B cell (primary cell): ENCODE measurements around the gene PSMC6. TPM values are rescaled to one million over a fixed set of nuclear protein-coding genes. Genes with fewer than 3 reads are reported as not detected.

Experiments
- ATAC-seq: fragments of 200-7000 bp; cut with Tn5 transposase; one replicate; pipeline ENCODE4 v1.10.0; 2021; ENCODE audit warnings: low read depth, mild to moderate bottlenecking, moderate number of reproducible peaks, moderate library complexity
- CTCF ChIA-PET: fragments of 350-600 bp; sonication (Branson Sonifier 250); formaldehyde crosslinking; loops from one replicate; lab custom pipeline; 2021; ENCODE audit warnings: antibody characterized with exemption, inconsistent platforms; lab: Charles Lee
- POLR2A ChIA-PET: fragments of 350-600 bp; sonication (Branson Sonifier 250); formaldehyde crosslinking; loops from one replicate; lab custom pipeline; 2021; ENCODE audit warnings: antibody characterized with exemption; lab: Charles Lee
- DNase-seq: peaks from one replicate; pipeline ENCODE4 v3.0.0; 2013
- H2AFZ ChIP-seq: 2 replicates; pipeline ENCODE4 v1.6.1; 2012; ENCODE audit warnings: mild to moderate bottlenecking, low read depth, low read length; ENCODE audit not compliant: insufficient read depth, poor library complexity, severe bottlenecking
- H3K27ac ChIP-seq, 2 donors: 1 replicate in 1 of 2; 2 replicates in 1 of 2; pipeline ENCODE4 v1.5.1; 2012 to 2013; ENCODE audit warnings: low read length in 2 of 2, mild to moderate bottlenecking in 2 of 2, moderate library complexity in 1 of 2
- H3K27me3 ChIP-seq, 4 experiments: fragments of 200-600 bp in 1 of 4; sonication (generic) in 1 of 4; replicated peaks in 1 of 4; 1 replicate in 2 of 4; 2 replicates in 2 of 4; pipeline versions ENCODE4 v1.6.1 to v1.7.0; 2013 to 2016; ENCODE audit warnings: low read length in 3 of 4, mild to moderate bottlenecking in 2 of 4, mixed read lengths in 1 of 4, moderate library complexity in 1 of 4; ENCODE audit not compliant: insufficient read depth in 4 of 4, control insufficient read depth in 3 of 4; ENCODE audit errors: control extremely low read depth in 1 of 4
- H3K36me3 ChIP-seq, 2 experiments: replicated peaks in 1 of 2; 1 replicate in 1 of 2; 2 replicates in 1 of 2; pipeline versions ENCODE4 v1.6.1 to v1.7.1; 2013; ENCODE audit warnings: low read length in 1 of 2; ENCODE audit not compliant: insufficient read depth in 2 of 2, control insufficient read depth in 1 of 2; ENCODE audit errors: control extremely low read depth in 1 of 2, extremely low read depth in 1 of 2
- H3K4me1 ChIP-seq, 2 donors: fragments of 200-600 bp in 1 of 2; sonication (generic) in 1 of 2; 1 replicate in 1 of 2; 2 replicates in 1 of 2; pipeline versions ENCODE4 v1.5.1 to v1.6.1; 2013 to 2017; ENCODE audit warnings: low read length in 2 of 2; ENCODE audit not compliant: control insufficient read depth in 2 of 2, insufficient read depth in 2 of 2
- H3K4me2 ChIP-seq: replicated peaks from 2 replicates; pipeline ENCODE3; 2012; ENCODE audit warnings: mild to moderate bottlenecking, low read depth, low read length; ENCODE audit not compliant: poor library complexity, severe bottlenecking
- H3K4me3 ChIP-seq, 5 experiments: fragments of 200-600 bp in 1 of 5; sonication (generic) in 1 of 5; 1 replicate in 3 of 5; 2 replicates in 2 of 5; pipeline versions ENCODE4 v1.5.1 to v1.7.0; 2011 to 2016; ENCODE audit warnings: low read length in 4 of 5, mild to moderate bottlenecking in 4 of 5, low read depth in 2 of 5, control low read depth in 1 of 5, moderate library complexity in 1 of 5; ENCODE audit not compliant: insufficient read depth in 1 of 5; ENCODE audit errors: control extremely low read depth in 1 of 5, extremely low read depth in 1 of 5
- H3K79me2 ChIP-seq: fragments of 200-600 bp; sonication (generic); one replicate; pipeline ENCODE4 v1.6.0; 2016; ENCODE audit warnings: low read length; ENCODE audit not compliant: control insufficient read depth, insufficient read depth
- H3K9ac ChIP-seq: fragments of 200-600 bp; sonication (generic); 2 replicates; pipeline ENCODE4 v1.6.1; 2017; ENCODE audit warnings: mild to moderate bottlenecking, low read length, moderate library complexity
- H3K9me3 ChIP-seq, 3 donors: one replicate each; pipeline versions ENCODE4 v1.6.1 to v1.7.1; 2013; ENCODE audit warnings: low read length in 2 of 3; ENCODE audit not compliant: control insufficient read depth in 2 of 3, insufficient read depth in 1 of 3; ENCODE audit errors: control extremely low read depth in 1 of 3
- H4K20me1 ChIP-seq: 2 replicates; pipeline ENCODE4 v1.6.0; 2012; ENCODE audit warnings: mild to moderate bottlenecking, low read length; ENCODE audit not compliant: insufficient read depth, control insufficient read depth, poor library complexity, severe bottlenecking
- H3K27ac Mint-ChIP-seq: one replicate; pipeline ENCODE4 v1.8.0; 2021; ENCODE audit warnings: mixed read lengths
- H3K27me3 Mint-ChIP-seq: one replicate; pipeline ENCODE4 v1.8.0; 2021; ENCODE audit warnings: mixed read lengths
- H3K4me1 Mint-ChIP-seq: one replicate; pipeline ENCODE4 v1.8.0; 2021; ENCODE audit warnings: mixed read lengths
- H3K4me3 Mint-ChIP-seq: one replicate; pipeline ENCODE4 v1.8.0; 2021; ENCODE audit warnings: mixed read lengths
- H3K9me3 Mint-ChIP-seq: one replicate; pipeline ENCODE4 v1.8.0; 2022; ENCODE audit warnings: mixed read lengths; ENCODE audit not compliant: insufficient read depth
- CTCF ChIP-seq: fragments of 200-600 bp; IDR thresholded peaks from one replicate; pipeline ENCODE4 v1.8.0; 2022; ENCODE audit warnings: antibody characterized with exemption, mild to moderate bottlenecking
- EZH2 ChIP-seq: IDR thresholded peaks from 2 replicates; pipeline ENCODE4 v1.6.1; 2012; ENCODE audit warnings: borderline replicate concordance, low read depth, mild to moderate bottlenecking, moderate library complexity, low read length; ENCODE audit not compliant: insufficient read depth, poor library complexity, severe bottlenecking
- WGBS: methylation state at CpG from one replicate; pipeline ENCODE4 v1.1.5; 2013; ENCODE audit warnings: missing lambda C conversion rate; ENCODE audit not compliant: insufficient coverage; 5-methylcytosine and 5-hydroxymethylcytosine counted together
- intact Hi-C: fragments of 100-400 bp; cut with micrococcal nuclease; formaldehyde crosslinking; loops from one replicate; pipeline ENCODE4 v1.10.0; 2022
- polyA plus RNA-seq: library from polyadenylated mRNA; depleted of rRNA; stranded (reverse); fragments of >200 nt; gene quantifications from 2 replicates; pipeline ENCODE4 v1.2.3, GENCODE V29; 2012
- total RNA-seq, 2 donors: library from RNA; stranded (reverse); fragments of 120-200 nt in 1 of 2; gene quantifications; 1 replicate in 1 of 2; 2 replicates in 1 of 2; pipeline versions ENCODE4 v1.2.3 to v1.2.4, GENCODE V29; 2013 to 2022

Gene PSMC6
- total and polyA plus RNA-seq, 2 donors (not counting 1 experiment from before 2014, with no cell fraction given): 35.6 to 75.3 TPM

DNA sequence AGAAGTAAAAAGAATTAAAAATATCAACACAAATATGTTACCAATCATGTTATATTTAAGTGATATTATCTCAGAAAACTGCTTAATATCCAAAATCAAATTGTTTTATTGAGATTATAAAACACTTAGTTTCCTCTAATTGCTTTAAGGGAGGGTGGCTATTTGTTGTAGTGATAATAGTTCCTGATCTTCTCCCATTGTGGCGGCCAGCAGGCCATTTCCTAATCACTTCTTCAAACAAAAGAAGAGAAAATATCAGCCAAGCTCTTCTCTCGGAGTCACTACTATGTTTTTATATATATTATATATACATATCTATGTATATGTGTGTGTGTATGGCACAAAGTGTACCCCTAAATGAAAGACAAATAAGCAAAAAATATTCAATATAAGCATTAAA is 43.1 kb upstream of the PSMC6 start:
- Mint-ChIP-seq H3K27me3 (no peaks in the 10 kb centered on the region), H3K4me3 (no peak overlapping the region), H3K9me3 (no peaks in the 10 kb centered on the region), H3K27ac (no peak overlapping the region), H3K4me1 (no peaks in the 10 kb centered on the region)
- Histone ChIP-seq H3K36me3 (peaks cover 5 to 23% of the 10 kb centered on the region in 2 experiments), H3K79me2 (no peaks in the 10 kb centered on the region), H3K9me3 (no peaks in the 10 kb centered on the region), H3K27ac (no peak overlapping the region), H3K4me3 (no peak overlapping the region), H3K27me3 (no peaks in the 10 kb centered on the region), H2AFZ (no peak overlapping the region), H3K4me1 (no peaks in the 10 kb centered on the region), H3K4me2 (no peak overlapping the region), H3K9ac (no peak overlapping the region), H4K20me1 (no peaks in the 10 kb centered on the region)
- ATAC-seq (no peak), DNase-seq (no peak)
- intact Hi-C loops: no loop called here
- no peak for TF ChIP-seq EZH2
- TF ChIP-seq CTCF: no peak
- no CpG with 5 or more reads among the region's 2 CpGs for WGBS
- ChIA-PET CTCF (no interaction called here), POLR2A (no interaction called here)

DNA sequence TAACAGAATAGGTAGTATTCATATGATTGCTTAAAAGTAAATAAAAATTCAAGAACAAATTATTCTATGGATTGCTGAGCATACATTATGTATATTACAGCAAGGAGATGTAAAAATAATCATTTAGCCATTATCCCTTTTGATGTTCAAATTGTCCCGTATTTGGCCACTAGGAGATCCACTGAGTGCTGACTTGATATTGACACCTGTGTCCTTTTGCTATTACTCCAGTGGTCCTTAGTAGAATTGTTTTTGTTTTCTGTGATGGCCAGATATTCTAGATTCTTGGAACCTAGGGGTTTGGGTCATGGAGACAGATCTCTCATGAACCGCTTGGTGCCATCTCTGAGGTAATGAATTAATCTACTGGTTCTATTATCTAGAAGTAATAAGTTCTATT is 28.4 kb upstream of the PSMC6 start:
- Histone ChIP-seq H3K79me2 (peaks cover 7% of the 10 kb centered on the region), H3K4me3 (no peak overlapping the region), H2AFZ (no peak overlapping the region), H3K4me2 (no peak overlapping the region), H3K9me3 (no peaks in the 10 kb centered on the region), H3K4me1 (no peaks in the 10 kb centered on the region), H3K27ac (no peak overlapping the region), H3K9ac (no peak overlapping the region), H4K20me1 (no peaks in the 10 kb centered on the region), H3K36me3 (peaks cover 1 to 32% of the 10 kb centered on the region in 2 experiments), H3K27me3 (no peaks in the 10 kb centered on the region)
- Mint-ChIP-seq H3K4me3 (no peak overlapping the region), H3K4me1 (no peaks in the 10 kb centered on the region), H3K27ac (no peak overlapping the region), H3K27me3 (no peaks in the 10 kb centered on the region), H3K9me3 (no peaks in the 10 kb centered on the region)
- intact Hi-C loops: no loop called here
- ChIA-PET POLR2A (no interaction called here), CTCF (no interaction called here)
- whole genome bisulfite sequencing: no CpG with 5 or more reads among the region's 2 CpGs
- peak; percentile 23 for DNase-seq
- no peak for ATAC-seq
- TF ChIP-seq CTCF (peak; percentile 56), EZH2 (no peak)
